ENCODE data around the gene GOLT1A.

GOLT1A gene

DNA sequence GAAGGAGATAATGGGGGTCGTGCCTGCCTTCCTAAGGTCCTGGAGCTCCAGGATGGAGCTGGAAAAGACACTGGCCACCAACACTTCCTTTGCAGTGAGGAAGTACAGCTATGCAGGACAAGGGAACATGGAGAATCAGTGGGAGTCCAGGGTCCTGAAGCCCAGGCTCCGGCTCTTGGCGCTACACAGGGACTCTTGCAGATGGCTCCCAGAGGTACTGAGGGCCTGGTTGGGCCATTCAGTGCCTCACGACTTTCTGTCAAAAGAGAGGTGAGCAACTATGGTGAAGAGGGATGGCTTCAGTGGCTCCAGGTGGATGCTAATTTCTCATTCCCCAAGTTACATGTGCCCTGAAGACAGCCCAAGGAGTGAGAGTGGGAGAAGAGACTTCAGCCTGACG, 60.1 kb downstream of the GOLT1A start:
- DNase-seq, result no peak

DNA sequence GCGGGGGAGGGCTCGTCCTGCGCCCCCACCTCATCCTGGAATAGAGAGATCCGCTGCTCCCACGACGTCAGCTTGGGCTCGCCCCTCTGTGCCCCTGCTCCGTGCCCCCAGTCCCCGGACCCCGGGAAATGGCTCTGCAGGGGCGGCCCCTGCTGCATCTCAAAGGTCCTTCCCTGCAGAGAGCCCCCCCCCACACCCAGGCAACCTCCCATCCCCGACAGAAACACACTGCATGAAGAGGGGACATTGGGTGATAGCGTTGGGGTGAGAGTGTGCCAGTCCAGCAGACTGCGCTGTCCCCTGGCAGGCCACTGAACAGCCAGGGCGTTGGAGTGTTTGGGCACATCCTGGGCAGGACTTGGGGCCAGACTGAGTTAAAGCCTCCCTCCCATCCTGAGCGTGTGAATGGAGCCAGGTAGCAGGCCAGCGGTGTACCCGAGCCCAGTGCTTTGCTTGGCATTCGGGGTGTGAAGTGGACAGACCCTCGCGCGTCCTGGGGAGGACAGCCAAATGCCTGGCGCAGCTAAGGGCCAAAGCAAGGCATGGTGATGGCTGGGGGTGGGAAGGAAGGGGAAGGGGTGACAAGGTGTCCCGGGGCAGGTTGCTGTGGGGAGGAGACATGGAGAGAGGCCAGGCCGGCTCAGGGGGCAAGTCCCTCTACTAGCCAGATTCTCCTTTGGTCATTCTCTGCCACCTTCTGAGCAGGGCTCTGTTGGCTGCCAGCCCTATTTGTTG, 61.3 kb downstream of the GOLT1A start:
- no peak for DNase-seq

DNA sequence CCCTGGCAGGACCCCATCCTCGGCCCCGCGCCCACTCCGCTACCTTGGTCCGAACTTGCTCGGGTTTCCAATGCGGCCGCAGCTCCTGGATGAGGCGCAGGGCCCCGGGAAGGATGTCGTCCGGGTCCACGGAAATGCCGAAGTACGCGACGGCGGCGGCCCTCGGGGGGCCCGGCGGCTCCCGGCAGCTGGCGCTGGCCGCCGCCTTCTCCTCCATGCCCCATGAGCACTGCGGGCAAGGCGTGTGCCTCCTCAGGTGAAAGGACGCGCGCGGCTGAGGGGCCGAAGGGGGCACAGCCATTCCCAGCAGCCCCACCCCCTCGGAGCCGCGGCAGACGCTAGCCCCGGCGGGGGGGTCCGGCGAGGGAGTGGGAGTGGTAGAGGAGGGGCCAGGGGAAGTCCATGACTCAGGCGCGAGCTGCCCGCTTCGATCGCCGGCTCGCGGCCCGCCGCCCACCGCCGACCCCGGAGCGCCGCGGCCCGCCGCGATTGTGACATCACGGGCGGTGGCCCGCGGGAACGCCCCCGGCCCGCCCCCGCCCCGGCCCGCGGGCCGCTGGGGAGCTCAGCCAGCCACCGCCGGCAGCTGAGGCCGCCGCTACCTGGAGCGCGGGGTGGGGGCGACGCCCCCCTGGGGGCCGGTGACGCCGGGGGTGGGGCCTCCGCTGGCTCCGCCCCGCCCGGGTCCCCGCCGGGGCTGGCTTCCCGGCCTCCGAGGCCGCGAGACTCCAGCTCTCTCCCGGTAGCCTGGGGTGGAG, 62.1 kb downstream of the GOLT1A start, which contains the start of gene ETNK2:
ETNK2 (minus strand) TSS at position 493 of the 758 bp plus-strand sequence; CDS start at position 301, 192 bp downstream.
- DNase-seq, result peak; percentile 48 to 52

DNA sequence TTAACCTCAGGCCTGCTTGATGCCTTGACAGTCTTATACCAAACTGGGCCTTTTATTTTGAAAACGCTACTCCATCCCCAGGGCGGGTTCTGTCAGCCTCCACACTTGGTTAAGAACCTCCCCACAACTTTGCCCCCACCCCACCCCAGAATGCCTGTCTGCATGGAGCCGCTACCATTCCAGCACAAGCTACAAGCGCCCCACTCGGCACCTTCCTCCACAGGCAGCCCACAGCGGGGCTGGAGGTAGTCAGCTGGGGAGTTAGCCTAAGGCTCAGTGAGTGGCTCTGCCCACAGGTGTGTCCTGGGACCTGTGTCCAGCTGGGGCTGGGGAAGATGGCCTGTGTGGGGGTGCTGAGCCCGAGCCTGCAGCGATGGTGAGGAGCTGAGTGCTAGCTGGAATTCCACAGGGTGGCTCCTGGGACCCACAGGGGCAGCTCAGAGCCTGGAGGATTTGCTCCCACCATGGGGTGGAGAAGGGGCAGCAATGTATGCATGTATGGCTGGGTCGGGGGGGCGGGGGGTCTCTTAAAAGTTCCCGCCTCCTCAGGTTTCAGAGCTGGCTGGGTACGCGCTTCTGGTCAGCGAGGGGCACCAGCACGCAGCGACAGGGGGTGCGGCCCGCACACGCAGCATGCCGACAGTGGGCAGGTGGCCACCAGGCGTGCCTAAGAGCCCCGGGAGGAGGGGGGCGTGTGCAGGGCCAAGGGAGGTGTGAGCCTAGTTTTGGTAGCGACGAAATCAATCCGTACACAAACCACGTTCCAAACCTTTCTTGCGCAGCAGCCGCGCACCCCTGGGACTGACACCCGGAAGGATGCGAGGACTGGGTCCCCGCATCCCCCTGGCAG, 62.9 kb downstream of the GOLT1A start:
- no peak for DNase-seq

DNA sequence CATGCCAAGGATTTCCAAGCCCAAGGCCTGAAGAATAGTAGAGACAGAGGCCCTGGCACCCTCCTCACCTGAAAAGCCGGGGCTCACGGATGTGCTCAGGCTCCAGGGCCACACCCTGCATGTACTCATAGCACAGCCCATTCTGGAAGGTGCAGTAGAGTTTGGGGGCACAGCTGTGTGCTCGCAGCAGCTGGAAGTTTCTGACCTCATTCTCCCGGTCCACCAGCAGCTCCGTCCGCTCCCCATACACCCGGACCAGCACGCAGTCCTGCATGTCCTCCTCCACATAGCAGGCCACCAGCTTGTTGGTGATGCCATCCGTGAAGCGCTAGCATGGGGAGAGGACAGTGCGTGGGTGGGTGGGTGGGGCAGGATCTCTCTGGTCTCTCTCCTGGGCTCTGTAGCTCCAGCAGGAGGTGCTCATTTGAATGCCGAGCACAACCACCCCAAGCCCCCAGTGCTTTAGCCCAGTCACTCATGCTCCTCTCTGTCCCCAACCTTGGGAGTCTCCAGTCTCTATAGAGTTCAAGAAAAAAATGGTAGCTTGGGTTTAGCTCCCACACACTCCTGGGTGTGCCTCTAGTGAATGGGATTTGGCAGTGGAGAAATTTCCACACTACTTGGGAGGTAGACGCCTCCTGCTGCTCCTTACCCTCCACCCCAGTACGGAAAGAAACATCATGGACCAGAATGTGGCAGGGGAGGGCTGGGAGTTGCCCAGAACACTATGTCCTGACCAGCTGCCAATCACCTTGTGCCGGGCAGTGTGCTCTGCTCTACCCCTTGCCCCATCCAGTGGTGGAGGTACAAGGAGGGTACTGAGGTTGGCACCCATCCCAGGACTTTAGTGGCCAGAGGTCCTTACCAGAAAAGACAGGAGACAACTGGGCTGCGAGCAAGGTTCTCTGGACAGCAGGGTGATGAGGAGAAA, 63.9 kb downstream of the GOLT1A start:
- DNase-seq, result no peak

DNA sequence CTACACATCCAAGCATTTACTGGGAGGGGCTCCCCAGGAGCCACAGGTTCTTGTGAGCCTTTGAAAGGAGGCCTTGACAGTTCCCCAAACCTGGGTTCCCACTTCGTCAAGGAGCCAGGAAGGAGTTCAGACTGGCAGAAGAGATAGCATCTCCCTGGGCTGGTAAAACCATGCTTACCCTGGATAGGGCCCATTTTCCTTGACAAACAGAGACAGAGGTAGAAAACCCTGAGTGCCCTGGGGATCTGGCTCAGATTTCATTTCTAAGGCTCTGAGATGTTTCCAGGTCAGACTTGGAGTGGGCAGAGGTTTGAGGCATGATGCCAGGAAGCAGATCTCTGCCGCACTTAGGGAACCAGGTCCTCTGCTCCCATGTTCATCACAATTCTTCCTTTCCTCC, 64.7 kb downstream of the GOLT1A start:
- no peak for DNase-seq
